H1 (cell line): ENCODE measurements around the gene RELN. TPM values are rescaled to one million over a fixed set of nuclear protein-coding genes. Genes with fewer than 3 reads are reported as not detected.

Experiments used
- ZNF274 ChIP-seq: IDR thresholded peaks from 2 replicates; pipeline ENCODE4 v1.7.0; 2012; ENCODE audit warnings: low read length, borderline replicate concordance; ENCODE audit errors: extremely low read depth
- polyA plus RNA-seq, 7 experiments: library from polyadenylated mRNA; depleted of rRNA in 3 of 7; stranded (reverse) in 5 of 7; unstranded in 2 of 7; fragments of >200 nt in 5 of 7; fragments of 200-250 nt in 2 of 7; gene quantifications; 1 replicate in 5 of 7; 2 replicates in 1 of 7; 4 replicates in 1 of 7; pipeline versions ENCODE4 v1.2.1 to v1.2.3, GENCODE V29; 2011 to 2013; ENCODE audit warnings: missing spikeins in 2 of 7, mixed read lengths in 2 of 7
- total RNA-seq: library from RNA; stranded (reverse); fragmentation: NEBNext Ultra II Directional; extraction: Animal tissue kit (Norgen Biotek cat#: 25700); gene quantifications from 2 replicates; pipeline ENCODE4 v1.2.1, GENCODE V29; 2021
- TF ChIP-seq, protein P1 (sequence below): fragments of 300-600 bp; sonication (generic); IDR thresholded peaks from 2 replicates; pipeline ENCODE4 v1.7.1; 2012; ENCODE audit warnings: low read length, moderate library complexity, mild to moderate bottlenecking, inconsistent platforms; ENCODE audit not compliant: insufficient replicate concordance

RELN gene
- total and polyA plus RNA-seq, 2 of the 8 experiments (the other 6 are each of a cell fraction or from before 2014, with no cell fraction given) = 0.03 to 0.07 TPM

DNA sequence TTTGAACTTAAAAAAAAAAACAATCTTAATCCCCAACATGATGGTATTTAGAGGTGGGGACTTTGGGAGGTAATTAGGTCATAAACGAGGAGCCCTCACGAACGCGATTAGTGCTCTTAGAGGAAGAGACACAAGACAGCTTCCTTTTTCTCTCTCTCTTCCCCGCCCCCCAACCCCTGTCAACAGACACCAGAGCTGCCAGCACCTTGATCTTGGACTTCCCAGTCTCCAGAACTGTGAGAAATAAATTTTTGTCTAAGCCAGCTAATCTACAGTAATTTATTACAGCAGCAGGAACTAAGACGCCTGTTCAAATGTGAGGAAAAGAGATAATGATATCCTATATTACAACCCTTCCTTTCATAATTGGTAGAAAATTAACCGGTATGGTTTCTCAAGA lies 40.1 kb downstream of the RELN start (continued):
- TF ChIP-seq, protein P1, sequence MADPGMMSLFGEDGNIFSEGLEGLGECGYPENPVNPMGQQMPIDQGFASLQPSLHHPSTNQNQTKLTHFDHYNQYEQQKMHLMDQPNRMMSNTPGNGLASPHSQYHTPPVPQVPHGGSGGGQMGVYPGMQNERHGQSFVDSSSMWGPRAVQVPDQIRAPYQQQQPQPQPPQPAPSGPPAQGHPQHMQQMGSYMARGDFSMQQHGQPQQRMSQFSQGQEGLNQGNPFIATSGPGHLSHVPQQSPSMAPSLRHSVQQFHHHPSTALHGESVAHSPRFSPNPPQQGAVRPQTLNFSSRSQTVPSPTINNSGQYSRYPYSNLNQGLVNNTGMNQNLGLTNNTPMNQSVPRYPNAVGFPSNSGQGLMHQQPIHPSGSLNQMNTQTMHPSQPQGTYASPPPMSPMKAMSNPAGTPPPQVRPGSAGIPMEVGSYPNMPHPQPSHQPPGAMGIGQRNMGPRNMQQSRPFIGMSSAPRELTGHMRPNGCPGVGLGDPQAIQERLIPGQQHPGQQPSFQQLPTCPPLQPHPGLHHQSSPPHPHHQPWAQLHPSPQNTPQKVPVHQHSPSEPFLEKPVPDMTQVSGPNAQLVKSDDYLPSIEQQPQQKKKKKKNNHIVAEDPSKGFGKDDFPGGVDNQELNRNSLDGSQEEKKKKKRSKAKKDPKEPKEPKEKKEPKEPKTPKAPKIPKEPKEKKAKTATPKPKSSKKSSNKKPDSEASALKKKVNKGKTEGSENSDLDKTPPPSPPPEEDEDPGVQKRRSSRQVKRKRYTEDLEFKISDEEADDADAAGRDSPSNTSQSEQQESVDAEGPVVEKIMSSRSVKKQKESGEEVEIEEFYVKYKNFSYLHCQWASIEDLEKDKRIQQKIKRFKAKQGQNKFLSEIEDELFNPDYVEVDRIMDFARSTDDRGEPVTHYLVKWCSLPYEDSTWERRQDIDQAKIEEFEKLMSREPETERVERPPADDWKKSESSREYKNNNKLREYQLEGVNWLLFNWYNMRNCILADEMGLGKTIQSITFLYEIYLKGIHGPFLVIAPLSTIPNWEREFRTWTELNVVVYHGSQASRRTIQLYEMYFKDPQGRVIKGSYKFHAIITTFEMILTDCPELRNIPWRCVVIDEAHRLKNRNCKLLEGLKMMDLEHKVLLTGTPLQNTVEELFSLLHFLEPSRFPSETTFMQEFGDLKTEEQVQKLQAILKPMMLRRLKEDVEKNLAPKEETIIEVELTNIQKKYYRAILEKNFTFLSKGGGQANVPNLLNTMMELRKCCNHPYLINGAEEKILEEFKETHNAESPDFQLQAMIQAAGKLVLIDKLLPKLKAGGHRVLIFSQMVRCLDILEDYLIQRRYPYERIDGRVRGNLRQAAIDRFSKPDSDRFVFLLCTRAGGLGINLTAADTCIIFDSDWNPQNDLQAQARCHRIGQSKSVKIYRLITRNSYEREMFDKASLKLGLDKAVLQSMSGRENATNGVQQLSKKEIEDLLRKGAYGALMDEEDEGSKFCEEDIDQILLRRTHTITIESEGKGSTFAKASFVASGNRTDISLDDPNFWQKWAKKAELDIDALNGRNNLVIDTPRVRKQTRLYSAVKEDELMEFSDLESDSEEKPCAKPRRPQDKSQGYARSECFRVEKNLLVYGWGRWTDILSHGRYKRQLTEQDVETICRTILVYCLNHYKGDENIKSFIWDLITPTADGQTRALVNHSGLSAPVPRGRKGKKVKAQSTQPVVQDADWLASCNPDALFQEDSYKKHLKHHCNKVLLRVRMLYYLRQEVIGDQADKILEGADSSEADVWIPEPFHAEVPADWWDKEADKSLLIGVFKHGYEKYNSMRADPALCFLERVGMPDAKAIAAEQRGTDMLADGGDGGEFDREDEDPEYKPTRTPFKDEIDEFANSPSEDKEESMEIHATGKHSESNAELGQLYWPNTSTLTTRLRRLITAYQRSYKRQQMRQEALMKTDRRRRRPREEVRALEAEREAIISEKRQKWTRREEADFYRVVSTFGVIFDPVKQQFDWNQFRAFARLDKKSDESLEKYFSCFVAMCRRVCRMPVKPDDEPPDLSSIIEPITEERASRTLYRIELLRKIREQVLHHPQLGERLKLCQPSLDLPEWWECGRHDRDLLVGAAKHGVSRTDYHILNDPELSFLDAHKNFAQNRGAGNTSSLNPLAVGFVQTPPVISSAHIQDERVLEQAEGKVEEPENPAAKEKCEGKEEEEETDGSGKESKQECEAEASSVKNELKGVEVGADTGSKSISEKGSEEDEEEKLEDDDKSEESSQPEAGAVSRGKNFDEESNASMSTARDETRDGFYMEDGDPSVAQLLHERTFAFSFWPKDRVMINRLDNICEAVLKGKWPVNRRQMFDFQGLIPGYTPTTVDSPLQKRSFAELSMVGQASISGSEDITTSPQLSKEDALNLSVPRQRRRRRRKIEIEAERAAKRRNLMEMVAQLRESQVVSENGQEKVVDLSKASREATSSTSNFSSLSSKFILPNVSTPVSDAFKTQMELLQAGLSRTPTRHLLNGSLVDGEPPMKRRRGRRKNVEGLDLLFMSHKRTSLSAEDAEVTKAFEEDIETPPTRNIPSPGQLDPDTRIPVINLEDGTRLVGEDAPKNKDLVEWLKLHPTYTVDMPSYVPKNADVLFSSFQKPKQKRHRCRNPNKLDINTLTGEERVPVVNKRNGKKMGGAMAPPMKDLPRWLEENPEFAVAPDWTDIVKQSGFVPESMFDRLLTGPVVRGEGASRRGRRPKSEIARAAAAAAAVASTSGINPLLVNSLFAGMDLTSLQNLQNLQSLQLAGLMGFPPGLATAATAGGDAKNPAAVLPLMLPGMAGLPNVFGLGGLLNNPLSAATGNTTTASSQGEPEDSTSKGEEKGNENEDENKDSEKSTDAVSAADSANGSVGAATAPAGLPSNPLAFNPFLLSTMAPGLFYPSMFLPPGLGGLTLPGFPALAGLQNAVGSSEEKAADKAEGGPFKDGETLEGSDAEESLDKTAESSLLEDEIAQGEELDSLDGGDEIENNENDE = no peak
- no peak for TF ChIP-seq ZNF274
